AG04450 (cell line): ENCODE measurements around the gene PRKCQ. TPM values are rescaled to one million over a fixed set of nuclear protein-coding genes. Genes with fewer than 3 reads are reported as not detected.

Source experiments
- CTCF ChIA-PET: fragments of 300-600, 350-600 bp; formaldehyde crosslinking; extraction: SDS; loops from one replicate; lab custom pipeline; 2022; ENCODE audit warnings: antibody characterized with exemption, inconsistent platforms; lab: Charles Lee
- POLR2A ChIA-PET: fragments of 350-600 bp; formaldehyde crosslinking; extraction: SDS; loops from one replicate; lab custom pipeline; 2021; ENCODE audit warnings: antibody characterized with exemption, inconsistent platforms; lab: Yijun Ruan, JAX
- DNase-seq: peaks from one replicate; pipeline ENCODE4 v3.0.0-alpha.2; 2011; ENCODE audit warnings: low read depth, low spot score
- H3K27ac ChIP-seq: one replicate; pipeline ENCODE4 v1.5.1; 2012; ENCODE audit warnings: low read depth, low read length, control low read depth
- H3K27me3 ChIP-seq: one replicate; pipeline ENCODE4 v1.6.0; 2012; ENCODE audit warnings: low read length; ENCODE audit not compliant: control insufficient read depth, insufficient read depth
- H3K4me3 ChIP-seq: 2 replicates; pipeline ENCODE4 v1.5.1; 2011; ENCODE audit warnings: mild to moderate bottlenecking, low read depth, low read length, control low read depth
- H3K9me3 ChIP-seq: 2 replicates; pipeline ENCODE4 v1.5.1; 2012; ENCODE audit warnings: low read length; ENCODE audit not compliant: control insufficient read depth, insufficient read depth
- polyA plus RNA-seq: library from polyadenylated mRNA; depleted of rRNA; stranded (reverse); fragments of >200 nt; gene quantifications from 2 replicates; pipeline ENCODE4 v1.2.3, GENCODE V29; 2011
- TF ChIP-seq, protein P1 (sequence below): IDR thresholded peaks from 2 replicates; pipeline ENCODE4 v1.5.1; 2011; ENCODE audit warnings: low read depth, low read length, control low read depth, inconsistent platforms

The PRKCQ gene
- polyA plus RNA-seq, 1 experiment: 0.10 TPM

DNA sequence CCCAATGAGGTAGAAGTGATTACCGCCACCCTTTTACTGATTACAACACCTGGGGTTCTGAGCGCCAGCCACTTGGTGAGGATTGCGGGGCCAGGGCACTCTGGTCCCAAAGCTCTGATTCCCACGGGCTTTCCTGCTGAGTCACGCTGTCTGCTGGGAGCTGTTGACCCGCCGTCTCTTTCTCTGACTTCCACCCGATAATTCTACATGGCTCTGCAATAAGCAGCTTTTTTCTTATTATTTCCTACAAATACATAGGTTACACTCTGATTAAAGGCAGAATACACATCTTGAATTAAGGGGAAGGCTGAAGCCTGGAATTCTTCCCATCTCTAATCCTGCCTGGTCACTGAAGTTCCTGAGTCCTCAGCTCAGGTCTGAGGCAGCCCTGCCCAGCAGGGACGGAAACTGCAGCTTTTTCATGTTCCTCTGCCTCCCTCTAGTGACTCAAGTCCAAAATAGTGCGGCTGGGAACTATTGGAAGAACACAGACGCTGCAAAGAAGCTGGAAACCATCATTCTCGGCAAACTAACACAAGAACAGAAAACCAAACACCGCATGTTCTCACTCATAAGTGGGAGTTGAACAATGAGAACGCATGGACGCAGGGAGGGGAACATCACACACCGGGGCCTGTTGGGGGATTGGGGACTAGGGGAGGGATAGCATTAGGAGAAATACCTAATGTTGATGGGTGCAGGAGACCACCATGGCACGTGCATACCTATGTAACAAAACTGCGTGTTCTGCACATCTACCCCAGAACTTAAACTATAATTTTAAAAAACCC lies 178.3 kb downstream of the PRKCQ start:
- CTCF ChIA-PET: interaction anchor here (0.6 to 6.0 kb wide), 91 partner anchors 9 to 1298 kb away, joined by 3 to 221 read pairs (median 5); partner anchors contain the start of genes ANKRD16, FBH1, PFKFB3 and RBM17
- H3K4me3 ChIP-seq: peak overlapping the region; percentile 38
- POLR2A ChIA-PET: interaction anchor here (0.5 to 3.9 kb wide), 16 partner anchors 8 to 589 kb away, joined by 3 to 176 read pairs (median 4); partner anchors contain the start of genes GDI2, IL15RA and PFKFB3
- TF ChIP-seq, protein P1, sequence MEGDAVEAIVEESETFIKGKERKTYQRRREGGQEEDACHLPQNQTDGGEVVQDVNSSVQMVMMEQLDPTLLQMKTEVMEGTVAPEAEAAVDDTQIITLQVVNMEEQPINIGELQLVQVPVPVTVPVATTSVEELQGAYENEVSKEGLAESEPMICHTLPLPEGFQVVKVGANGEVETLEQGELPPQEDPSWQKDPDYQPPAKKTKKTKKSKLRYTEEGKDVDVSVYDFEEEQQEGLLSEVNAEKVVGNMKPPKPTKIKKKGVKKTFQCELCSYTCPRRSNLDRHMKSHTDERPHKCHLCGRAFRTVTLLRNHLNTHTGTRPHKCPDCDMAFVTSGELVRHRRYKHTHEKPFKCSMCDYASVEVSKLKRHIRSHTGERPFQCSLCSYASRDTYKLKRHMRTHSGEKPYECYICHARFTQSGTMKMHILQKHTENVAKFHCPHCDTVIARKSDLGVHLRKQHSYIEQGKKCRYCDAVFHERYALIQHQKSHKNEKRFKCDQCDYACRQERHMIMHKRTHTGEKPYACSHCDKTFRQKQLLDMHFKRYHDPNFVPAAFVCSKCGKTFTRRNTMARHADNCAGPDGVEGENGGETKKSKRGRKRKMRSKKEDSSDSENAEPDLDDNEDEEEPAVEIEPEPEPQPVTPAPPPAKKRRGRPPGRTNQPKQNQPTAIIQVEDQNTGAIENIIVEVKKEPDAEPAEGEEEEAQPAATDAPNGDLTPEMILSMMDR: peak; percentile 77
- H3K27me3 ChIP-seq: no peaks in the 10 kb centered on the region
- peak overlapping the region; percentile 63 for H3K27ac ChIP-seq
- peak; percentile 84 for DNase-seq
- no peaks in the 10 kb centered on the region for H3K9me3 ChIP-seq

DNA sequence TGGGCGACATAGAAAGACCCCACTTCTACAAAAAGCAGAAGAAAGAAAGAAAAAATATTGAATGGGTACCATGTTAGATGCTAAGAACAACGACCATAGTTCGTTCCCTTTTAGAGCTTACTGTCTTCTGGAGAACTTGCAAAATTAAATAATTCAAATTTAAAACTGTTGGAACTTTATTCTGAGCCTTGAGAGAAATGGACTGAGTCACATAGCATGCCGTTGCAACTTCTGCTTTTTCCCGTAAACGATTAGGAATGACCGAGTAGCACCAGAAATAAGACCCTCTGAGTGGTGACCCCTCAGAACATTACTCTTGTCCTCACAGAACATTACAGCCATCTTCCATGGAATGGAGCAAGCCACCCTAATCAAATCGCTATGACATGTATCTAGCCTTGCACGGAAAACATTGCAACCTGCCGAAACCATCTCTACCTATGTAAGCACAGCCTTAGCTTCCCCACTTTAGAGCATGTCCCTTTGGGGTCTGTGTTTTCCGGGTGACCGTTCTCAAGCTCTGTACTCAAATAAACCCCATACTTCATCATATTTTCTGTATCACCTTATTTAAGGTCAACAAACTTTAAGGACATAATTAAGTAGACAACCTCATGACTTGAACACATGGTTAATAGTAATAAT lies 179.1 kb downstream of the PRKCQ start:
- H3K4me3 ChIP-seq: no peak overlapping the region
- TF ChIP-seq, protein P1: no peak

DNA sequence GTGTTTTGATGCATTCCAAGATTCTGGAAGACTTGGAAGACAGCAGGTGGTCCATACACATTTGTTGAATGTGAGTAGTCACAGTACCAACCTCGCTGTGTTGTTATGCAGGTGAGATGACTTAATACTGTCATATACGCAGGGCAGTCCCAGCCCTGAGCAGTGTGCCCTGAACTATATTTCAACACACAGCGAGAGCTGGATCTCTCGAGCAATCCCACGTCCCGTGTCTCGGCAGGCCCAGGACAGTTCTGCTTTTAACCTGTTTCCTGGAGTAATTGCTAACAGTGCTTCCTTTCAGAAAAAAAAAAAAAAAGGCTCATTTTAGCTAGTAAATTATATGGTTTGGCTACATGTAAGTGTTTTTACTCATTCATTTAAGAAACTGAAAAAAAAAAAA lies 179.7 kb downstream of the PRKCQ start:
- DNase-seq: no peak
- H3K4me3 ChIP-seq: no peak overlapping the region

More for the DNA sequence above, 179.1 kb downstream of the PRKCQ start:
- Histone ChIP-seq H3K27ac (no peak overlapping the region), H3K27me3 (no peaks in the 10 kb centered on the region), H3K9me3 (no peaks in the 10 kb centered on the region)
- DNase-seq: no peak
- ChIA-PET POLR2A (interaction anchor here (0.7 to 3.9 kb wide), 11 partner anchors 9 to 984 kb away, joined by 3 to 176 read pairs (median 6); partner anchors contain the start of genes IL15RA and PFKFB3), CTCF (interaction anchor here (0.6 to 6.0 kb wide), 78 partner anchors 8 to 1298 kb away, joined by 3 to 221 read pairs (median 6); partner anchors contain the start of genes ANKRD16, FBH1, PFKFB3 and RBM17)

DNA sequence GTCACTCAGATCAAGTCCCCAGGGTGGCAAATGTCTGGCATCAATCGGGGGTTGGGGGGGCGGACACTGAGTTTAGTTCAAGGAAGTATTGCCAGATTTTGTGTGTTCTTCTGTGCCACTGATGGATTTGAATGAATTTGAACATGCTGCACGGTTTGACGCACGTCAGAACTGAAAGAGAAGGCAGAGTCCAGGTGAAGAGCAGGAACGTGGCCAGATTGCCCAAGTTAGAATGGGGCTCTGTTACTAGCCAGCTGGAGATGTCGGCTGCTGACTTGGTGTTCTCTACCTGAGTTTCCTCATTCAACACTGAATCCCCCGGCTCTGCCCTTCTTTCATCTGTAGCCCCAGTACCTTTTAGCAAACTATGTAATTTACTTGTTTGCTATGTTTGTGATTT lies 180.2 kb downstream of the PRKCQ start:
- Histone ChIP-seq H3K27ac (peak overlapping the region; percentile 74), H3K9me3 (no peaks in the 10 kb centered on the region), H3K27me3 (no peaks in the 10 kb centered on the region), H3K4me3 (no peak overlapping the region)
- DNase-seq: no peak
- ChIA-PET POLR2A (interaction anchor here (0.7 to 1.7 kb wide), 5 partner anchors 18 to 983 kb away, joined by 5 to 25 read pairs (median 7); partner anchors contain the start of gene PFKFB3), CTCF (interaction anchor here (0.7 to 6.0 kb wide), 3 partner anchors 17 to 515 kb away, joined by 4 to 221 read pairs (median 11); partner anchors contain the start of gene PFKFB3)
- TF ChIP-seq, protein P1: no peak

More for the DNA sequence above, 179.7 kb downstream of the PRKCQ start:
- no peaks in the 10 kb centered on the region for H3K9me3 ChIP-seq
- H3K27me3 ChIP-seq: no peaks in the 10 kb centered on the region
- TF ChIP-seq, protein P1: no peak
- ChIA-PET POLR2A (interaction anchor here (0.7 to 3.9 kb wide), 4 partner anchors 121 to 984 kb away, joined by 7 to 176 read pairs (median 8); partner anchors contain the start of gene PFKFB3), CTCF (interaction anchor here (0.7 to 6.0 kb wide), 7 partner anchors 17 to 515 kb away, joined by 4 to 221 read pairs (median 29); partner anchors contain the start of gene PFKFB3)
- no peak overlapping the region for H3K27ac ChIP-seq
